ENCODE measurements around the gene UACA.
"Not testable (repeated sequence)": the region's sequence is repeated elsewhere in the genome, so short reads cannot be mapped to it uniquely, and the experiment has no call there.

Gene UACA

DNA sequence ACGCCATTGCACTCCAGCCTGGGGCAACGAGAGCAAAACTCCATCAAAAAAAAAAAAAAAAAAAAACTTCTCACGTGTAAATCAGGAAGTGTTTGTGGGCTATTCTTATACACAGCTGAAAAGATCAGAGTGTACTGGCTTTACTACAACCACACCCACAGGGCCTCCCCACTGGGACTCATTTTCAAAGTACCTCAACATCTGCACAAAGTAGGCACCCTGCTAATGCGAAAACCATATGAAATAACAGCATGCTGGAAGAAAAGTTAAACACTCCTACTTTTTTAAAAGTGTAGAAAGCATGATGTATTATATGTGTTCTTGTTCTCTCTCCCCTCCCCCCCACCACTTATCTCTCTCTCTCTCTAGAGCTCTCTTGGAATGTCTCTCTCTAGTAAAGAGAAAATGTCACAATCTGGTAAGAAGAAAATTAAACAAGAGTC is 11.1 kb downstream of the UACA start:
- DNase-seq (ENCODE audit: low read depth in 3 of 3), result no peak

DNA sequence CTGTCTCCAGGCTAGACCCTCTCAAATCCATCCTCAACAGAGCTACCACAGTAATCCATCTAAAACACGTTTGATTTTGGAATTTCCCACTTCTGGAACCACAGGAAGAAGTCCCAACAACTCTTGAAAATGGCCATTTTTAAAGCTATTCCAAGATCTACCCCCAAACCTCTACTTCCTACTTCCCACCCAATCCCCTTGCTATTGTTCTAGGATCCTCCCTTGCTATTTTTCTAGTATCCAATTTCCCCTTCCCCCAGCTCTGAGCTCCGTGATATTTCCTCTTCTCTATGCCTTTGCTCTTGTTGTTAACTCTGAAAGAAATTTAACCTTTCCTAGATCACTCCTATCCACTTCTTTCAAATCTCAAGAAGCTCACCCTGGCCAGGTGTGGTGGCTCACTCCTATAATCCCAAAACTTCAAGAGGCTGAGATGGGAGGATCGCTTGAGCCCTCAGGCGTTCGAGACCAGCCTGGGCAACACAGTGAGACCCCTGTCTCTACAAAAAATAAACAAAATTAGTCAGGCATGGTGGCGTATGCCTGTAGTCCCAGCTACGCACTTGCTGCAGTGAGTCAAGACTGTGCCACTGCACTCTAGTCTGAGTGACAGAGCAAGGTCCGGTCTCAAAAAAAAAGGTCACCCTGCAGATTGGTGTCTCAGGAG is 13.0 kb downstream of the UACA start:
- no peak for DNase-seq (ENCODE audit: low read depth in 3 of 3)

DNA sequence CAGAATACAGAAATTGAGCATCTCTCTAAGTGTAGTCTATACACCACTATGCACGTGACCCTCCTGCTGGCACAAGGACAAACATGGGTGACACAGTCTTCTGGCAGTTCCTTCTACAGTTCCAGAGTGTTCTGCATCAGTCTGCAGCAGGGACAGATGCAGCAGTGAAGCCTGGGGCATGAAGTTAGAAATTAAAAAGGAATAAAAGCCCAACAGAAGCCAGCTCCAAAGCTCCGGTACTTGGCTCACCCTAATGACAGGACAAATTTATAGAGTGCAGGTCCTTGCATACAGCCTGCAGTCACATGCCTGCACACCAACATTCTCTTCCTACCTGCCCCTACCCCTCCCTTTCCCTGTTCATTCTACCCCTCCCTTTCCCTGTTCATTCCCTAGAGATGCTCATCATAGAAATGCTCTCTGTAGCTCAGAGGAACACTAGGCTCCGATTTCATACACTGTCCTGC is 15.0 kb downstream of the UACA start:
- no peak for DNase-seq (ENCODE audit: low read depth in 3 of 3)

DNA sequence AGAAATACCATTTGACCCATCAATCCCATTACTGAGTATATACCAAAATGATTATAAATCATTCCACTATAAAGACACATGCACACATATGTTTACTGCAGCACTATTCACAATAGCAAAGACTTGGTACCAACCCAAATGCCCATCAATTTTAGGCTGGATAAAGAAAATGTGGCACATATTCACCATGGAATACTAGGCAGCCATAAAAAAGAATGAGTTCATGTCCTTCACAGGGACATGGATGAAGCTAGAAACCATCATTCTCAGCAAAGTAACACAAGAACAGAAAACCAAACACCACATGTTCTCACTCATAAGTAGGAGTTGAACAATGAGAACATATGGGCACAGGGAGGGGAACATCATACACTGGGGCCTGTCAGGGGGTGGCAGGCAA is 16.8 kb downstream of the UACA start:
- not testable (repeated sequence) for DNase-seq (ENCODE audit: low read depth in 3 of 3)

DNA sequence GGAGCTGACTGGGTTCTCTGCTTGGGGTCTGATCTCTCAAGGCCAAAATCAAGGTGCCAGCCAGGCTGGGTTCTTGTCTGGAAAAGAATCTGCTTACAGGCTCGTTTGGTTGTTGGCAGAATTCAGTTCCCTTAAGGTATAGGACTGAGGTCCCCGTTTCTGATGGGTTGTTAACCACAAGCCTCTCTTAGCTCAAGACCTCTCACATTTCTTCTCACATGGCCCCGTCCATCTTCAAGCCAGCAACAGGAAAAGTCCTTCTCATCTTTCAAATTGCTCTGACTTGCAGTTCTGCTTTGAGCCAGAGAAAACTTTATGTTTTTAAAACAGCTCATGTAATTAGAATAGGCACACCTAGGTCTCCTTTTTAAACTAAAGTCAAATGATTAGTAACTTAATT is 20.4 kb downstream of the UACA start:
- DNase-seq (ENCODE audit: low read depth in 3 of 3), result no peak

DNA sequence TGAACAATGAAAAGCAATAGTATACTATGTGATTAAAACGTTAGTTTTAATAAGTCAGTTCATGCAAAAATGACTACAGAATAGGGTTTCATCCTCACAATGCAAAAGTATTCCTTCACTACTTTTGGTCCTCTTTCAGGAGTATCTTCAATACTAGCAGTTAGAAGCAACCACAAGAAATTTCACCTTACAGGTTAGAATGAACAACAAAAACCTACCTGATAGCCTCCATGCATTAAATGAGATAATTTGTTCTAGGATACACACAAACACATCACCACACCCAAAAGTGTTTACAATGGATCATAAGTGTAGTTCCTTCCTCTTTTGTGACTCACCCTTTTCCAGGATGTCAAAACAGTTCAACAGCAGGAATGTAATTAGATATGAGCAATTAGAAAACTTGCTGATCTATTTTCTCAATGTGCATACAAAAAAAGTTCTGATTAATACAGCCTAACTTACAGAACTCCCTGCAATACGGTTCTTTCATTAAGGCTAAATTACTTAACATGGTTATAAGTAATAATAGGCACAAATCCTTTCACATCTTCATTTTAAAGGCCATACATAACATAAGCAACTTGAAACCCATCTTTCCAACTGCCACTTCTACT is 21.6 kb downstream of the UACA start:
- no peak for DNase-seq (ENCODE audit: low read depth in 3 of 3)

DNA sequence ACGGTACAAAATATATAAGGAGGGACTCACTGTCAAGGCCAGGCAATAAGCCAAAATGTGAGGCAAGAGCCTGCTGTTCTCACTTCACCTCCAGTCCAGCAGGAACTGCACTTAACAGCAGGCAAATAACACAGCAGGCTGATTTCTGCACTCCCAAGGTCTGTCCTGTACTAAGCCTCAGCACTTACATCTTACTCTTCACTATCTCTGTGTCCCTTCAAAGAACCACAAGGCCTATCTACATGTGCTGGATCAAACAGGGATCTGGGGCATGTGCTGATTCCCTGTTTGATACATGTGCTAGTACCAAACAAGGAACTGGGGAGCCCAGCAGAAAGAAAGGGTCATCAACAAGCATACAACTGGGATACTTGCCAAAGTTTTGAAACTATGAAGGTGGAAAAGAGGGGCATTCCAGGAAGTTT is 22.2 kb downstream of the UACA start:
- DNase-seq (ENCODE audit: low read depth in 3 of 3), result no peak

DNA sequence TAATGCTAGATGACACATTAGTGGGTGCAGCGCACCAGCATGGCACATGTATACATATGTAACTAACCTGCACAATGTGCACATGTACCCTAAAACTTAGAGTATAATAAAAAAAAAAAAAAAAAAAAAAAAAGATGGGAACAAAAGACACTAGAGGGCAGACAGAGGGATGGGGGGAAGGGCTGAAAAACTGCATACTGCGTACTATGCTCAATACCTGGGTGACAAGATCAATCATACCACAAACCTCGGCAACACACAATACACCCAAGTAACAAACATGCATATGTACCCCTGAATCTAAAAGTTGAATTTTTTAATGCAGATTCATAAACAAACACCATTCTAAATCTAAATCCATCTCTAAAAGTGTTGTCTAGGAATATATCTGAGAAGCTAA is 28.3 kb downstream of the UACA start:
- DNase-seq (ENCODE audit: low read depth in 3 of 3), result not testable (repeated sequence)

DNA sequence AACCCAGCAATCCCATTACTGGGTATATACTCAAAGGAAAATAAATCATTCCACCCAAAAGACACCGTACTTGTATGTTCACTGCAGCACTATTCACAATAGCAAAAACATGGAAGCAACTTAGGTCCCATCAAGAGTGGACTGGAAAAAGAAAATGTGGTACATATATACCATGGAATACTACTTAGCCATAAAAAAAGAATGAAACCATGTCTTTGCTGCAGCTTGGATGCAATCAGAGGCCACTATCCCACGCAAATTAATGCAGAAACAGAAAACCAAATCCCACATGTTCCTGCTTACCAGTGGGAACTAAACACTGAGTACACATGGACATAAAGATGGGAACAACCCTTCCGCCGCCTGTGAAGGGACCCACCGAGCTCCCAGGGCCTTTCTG is 34.2 kb downstream of the UACA start:
- no peak for DNase-seq (ENCODE audit: low read depth in 3 of 3)

DNA sequence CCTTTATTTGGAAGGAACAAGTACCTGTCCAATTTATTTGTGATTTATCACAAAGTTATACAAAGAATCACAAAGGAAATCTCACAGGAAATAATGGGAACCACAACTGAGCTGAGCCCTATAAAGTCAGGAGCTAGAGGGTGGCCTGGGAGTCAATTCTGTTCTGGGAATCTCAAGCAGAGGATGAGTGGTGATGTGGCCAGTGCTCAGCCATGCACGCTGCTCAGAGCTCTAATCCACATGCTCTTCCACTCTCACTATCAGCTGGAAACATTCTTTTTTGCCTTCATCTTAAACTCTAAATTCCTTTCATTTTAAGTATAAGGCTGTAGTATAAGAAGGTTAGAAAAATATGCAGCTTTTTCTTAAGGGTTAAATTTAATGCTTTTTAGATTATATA is 36.6 kb downstream of the UACA start:
- DNase-seq (ENCODE audit: low read depth in 3 of 3), result no peak

DNA sequence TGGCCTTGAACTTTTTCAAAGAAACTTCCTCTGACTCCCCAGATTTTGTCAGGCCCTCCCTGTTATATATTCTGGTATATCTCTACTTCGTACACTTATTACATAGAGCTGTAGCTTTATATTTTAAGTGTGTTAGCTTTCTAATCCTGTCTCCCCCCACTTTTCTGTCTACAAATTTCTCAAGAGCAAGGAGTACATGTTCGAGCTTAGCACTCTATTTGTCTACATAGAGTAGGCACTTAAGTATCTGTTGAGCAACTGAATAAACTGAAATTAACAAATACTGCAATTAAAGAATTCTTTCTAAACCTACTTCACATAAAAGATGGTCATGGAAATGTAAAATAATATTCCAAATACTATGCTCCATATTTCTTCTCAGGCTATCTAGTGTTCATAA is 39.4 kb downstream of the UACA start:
- no peak for DNase-seq (ENCODE audit: low read depth in 3 of 3)

DNA sequence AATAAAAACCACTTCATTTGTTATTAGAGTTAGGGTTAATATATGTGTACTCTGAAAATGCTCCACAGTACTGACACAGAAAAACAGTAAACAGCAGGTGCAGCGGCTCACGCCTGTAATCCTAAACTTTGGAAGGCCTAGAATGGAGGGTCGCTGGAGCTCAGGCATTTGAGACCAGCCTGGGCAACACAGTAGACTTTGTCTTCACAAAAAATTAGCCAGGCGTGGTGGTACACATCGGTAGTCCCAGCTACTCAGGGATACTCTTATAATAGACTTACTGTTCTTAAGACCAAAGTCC is 40.3 kb downstream of the UACA start:
- no peak for DNase-seq (ENCODE audit: low read depth in 3 of 3)

DNA sequence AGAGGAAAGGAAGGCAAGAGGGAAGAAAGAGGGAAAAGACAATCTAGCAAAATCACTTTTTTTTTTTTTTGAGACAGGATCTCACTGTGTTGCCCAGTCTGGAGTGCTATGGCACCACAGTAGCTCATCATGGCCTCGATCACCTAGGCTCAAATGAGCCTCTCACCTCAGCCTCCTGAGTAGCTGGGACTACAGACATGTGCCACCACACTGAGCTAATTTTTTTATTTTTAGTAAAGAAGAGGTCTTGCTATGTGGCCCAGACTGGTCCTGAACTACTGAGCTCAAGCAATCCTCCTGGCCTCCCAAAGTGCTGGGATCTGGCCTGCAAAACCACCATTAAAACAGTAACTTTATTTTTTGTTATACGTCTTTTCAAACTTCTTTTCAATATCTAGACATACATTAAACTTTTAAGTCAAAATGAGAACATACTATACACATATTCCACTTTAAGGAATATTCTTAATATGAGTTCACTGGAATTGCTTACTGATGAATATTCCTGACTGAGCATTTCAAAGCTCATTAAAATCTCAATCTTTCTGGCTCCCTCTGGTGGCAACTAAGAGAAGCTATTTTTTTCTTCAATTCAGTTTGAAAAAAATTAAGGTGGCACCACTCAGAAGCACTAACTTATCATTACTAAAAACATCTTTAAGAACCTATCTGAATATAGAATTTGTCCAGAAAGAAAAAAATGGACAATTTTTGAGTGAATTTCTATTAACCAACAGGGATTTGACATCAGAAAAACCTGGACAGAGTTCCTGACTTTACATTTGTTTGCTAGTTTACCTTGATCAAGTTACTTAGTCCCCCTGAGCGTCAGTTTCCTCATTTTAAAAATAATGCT is 40.9 kb downstream of the UACA start:
- no peak for DNase-seq (ENCODE audit: low read depth in 3 of 3)

DNA sequence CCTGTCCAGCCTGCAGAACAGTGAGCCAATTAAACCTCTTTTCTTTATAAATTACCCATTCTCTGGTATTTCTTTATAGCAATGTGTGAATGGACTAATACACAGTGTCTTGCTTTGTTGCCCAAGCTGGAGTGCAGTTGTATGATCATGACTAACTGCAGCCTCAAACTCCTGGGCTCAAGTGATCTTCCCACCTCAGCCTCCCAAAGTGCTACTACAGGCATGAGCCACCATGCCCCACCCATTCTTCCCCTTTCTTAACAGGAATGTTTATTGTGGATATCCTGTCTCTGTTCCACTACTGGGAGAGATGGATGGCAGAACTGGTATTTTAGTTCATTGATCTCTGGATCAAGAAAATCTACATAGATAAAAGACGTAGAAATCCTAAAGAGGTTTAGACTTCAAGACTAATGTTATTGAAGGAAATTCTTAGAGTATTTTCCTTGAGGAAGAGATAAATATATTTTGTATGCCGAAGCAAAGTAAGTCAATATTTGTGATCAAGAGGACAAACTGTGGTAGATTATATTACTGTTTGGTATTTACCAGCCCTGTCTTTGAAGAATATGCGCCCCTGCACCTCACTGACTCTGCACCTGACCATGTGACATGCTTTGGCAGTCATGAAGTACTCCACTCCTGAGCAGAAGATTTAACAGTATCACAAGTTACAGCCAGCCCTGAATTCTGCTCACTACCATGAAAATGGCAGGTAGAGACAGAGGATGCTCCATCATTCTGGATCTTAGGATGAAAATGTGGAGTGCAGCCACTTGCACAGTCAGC is 42.9 kb downstream of the UACA start:
- DNase-seq (ENCODE audit: low read depth in 3 of 3), result no peak

DNA sequence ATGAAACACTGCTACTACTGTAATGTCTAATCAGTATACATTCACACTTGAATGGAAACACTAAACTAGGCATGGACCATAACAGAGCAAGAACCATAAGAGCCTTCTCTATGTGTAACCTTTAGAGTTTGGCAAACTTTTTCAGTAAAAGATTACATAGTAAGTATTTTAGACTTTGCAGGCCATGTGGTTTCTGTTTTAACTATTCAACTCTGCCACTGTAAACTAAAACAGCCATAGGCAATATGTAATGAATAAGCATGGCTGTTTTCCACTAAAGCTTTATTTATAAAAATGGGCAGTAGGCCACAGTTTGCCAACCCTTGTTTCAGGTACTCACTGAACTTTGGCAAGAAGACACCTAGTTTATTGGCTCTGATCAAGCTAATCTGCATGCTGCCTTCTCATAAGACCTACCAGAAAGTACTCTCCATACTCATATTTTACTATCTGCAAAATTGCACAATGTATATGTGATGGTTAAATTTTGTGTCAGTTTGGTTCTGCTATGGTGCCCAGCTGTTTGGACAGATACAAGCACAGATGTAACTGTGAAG is 46.0 kb downstream of the UACA start:
- no peak for DNase-seq (ENCODE audit: low read depth in 3 of 3)

DNA sequence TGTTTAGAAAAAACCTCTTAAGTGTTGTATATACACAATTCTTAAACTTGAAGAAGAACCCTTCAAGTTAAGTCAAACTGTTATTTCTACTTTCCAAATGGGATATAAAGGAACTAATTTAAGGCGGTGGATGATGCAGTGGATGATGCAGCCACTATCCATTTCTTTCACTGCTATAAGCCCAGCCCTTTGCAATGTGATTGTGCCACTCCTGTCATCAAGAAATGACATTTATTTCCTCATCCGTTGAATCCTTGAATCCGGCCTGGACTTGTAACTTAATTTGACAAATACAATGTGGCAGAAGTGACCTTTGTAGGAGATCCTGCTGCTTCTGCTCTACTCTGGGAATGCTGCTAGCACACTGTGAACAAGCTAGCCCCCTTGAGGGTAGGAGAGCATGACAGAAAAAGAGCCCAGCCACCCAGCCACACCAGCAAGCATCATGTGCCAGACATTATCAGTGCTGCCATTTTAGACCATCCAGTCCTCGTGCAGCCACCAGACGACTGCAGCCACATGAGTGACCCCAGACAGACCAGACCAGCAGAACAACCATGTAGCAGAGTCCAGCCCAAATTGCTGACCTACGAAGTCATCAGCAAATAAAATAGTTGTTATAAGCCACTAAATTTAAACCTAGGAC is 47.4 kb downstream of the UACA start:
- DNase-seq (ENCODE audit: low read depth in 3 of 3), result no peak

DNA sequence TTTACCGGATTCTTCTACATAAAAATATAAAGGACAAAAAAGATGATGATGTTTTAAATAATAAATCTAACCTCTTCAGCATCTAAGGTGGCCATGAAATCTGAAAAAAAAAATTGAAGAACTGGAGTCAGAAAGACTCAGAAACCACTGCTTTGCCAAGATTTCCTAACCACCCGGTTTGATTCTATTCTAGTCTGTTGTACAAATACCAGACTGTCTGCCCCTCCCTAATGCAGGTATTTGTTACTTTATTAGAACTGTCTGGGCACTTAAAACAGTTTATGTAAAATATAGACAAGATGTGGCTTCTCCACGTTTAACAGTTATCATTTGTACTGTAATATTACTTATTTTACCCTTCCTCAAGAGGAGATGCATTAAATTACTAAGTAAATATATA is 48.8 kb downstream of the UACA start:
- DNase-seq (ENCODE audit: low read depth in 3 of 3), result no peak

DNA sequence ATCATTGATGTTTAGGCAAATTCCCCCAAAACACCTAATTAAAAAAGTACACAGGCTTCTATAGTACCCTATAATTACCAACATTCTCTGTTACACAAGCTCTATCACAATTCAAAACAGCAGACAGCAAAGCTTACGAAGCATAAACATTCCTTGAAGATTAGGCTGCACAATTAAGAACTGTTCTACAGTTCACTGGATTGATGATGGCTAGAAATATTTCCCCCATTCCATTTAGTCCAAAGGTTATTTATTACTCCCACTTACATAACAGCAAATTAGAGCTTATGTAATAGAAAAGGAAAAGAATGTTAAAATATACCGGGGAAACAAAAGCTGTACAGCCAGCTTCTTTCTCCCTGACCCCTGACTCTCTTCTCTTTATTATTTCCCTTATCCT is 49.3 kb downstream of the UACA start:
- DNase-seq (ENCODE audit: low read depth in 3 of 3), result no peak

DNA sequence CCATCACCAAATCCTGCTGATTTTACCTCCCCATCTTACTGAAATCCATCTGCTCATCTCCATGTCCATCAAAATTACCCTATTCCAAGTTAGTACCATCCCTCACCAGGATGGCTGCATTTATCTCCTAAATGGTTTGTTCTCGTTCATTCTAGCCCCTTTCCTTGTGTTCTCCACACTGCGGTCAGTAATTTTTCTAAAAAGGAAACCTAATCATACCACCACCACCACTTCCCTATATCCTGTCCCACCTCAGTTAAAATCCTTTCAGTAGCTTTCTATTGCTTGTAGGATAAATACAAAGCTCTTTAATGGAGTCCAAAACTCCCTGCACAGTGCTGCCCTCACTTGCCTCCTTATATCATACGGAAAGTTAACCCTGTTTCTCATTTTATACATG is 51.1 kb downstream of the UACA start:
- no peak for DNase-seq (ENCODE audit: low read depth in 3 of 3)

DNA sequence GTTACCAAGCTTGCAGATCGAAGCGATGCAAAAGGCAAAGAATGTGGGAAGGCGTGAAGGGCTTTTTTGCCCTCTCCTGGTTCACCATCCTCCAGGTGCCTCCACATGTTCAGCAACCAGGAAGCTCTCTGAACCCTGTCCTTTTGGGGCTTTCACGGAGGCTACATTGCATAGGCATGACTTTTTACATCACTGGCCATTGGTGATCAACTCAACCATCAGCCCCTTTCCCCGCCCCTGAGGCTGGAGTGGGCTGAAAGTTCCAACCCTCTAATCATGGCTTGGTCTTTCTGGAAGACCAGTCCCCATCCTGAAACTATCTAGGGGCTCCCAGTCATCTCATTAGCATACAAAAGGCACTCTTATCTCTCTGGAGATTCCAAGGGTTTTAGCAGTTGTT is 52.6 kb downstream of the UACA start:
- DNase-seq (ENCODE audit: low read depth in 3 of 3), result no peak

DNA sequence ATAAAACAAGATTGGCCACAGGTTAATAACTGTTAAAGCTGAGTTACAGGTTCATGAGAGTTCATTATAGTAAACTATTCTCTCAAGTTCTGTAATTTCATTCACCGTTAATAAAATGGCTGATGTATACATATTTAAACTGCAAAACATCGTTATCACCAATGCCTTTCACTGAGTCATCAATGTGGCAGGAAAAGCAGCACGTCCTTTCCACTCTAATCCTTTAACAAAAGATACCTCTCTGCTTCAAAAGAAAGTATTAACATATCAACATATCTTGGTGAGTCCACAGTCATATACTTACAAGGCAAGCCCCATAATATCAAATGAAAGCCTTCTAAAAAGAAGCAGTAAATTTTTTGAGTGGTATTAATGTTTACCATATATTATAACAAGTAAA is 54.5 kb downstream of the UACA start:
- DNase-seq (ENCODE audit: low read depth in 3 of 3), result no peak
